SK-N-SH treated with all-trans-retinoic acid at 6 μM for 48 hours (cell line): ENCODE results near the gene LZTR1.

Source experiments
- ATAC-seq: fragments of 200-7000 bp; cut with Tn5 transposase; 3 replicates; pipeline ENCODE4 v1.9.1; 2020; ENCODE audit warnings: mild to moderate bottlenecking, moderate library complexity
- ARNTL ChIP-seq: fragments of 450-650 bp; formaldehyde crosslinking; IDR thresholded peaks from 2 replicates; pipeline ENCODE4 v1.5.0; 2020; ENCODE audit warnings: low read depth, mild to moderate bottlenecking, moderate library complexity, borderline replicate concordance
- BACH2 ChIP-seq: fragments of 250-450 bp; sonication (Bioruptor Pico); IDR thresholded peaks from 2 replicates; pipeline ENCODE4 v1.9.0; 2021; ENCODE audit warnings: mild to moderate bottlenecking, borderline replicate concordance
- CSDC2 ChIP-seq: fragments of 250-450 bp; sonication (Bioruptor Pico); IDR thresholded peaks from 2 replicates; pipeline ENCODE4 v1.5.0; 2020; ENCODE audit warnings: mild to moderate bottlenecking, moderate library complexity
- ESRRG ChIP-seq: fragments of 250-450 bp; sonication (Bioruptor Pico); IDR thresholded peaks from 2 replicates; pipeline ENCODE4 v1.6.1; 2021; ENCODE audit warnings: mild to moderate bottlenecking
- GLIS3 ChIP-seq: fragments of 250-450 bp; sonication (Bioruptor Pico); IDR thresholded peaks from 2 replicates; pipeline ENCODE4 v1.5.0; 2020; ENCODE audit warnings: mild to moderate bottlenecking, moderate library complexity
- OSR1 ChIP-seq: fragments of 250-450 bp; sonication (Bioruptor Pico); IDR thresholded peaks from 2 replicates; pipeline ENCODE4 v1.8.0; 2022; ENCODE audit warnings: moderate library complexity, mild to moderate bottlenecking, inconsistent platforms
- PATZ1 ChIP-seq: fragments of 250-450 bp; sonication (Bioruptor Pico); IDR thresholded peaks from 2 replicates; pipeline ENCODE4 v1.8.0; 2020; ENCODE audit warnings: mild to moderate bottlenecking, moderate library complexity, borderline replicate concordance
- PPARA ChIP-seq: fragments of 250-450 bp; sonication (Bioruptor Pico); IDR thresholded peaks from 2 replicates; pipeline ENCODE4 v1.5.0; 2020; ENCODE audit warnings: mild to moderate bottlenecking, borderline replicate concordance
- RARB ChIP-seq: fragments of 250-450 bp; sonication (Bioruptor Pico); IDR thresholded peaks from 2 replicates; pipeline ENCODE4 v1.8.0; 2021; ENCODE audit warnings: mild to moderate bottlenecking, moderate library complexity
- SNAI2 ChIP-seq: fragments of 250-450 bp; sonication (Bioruptor Pico); IDR thresholded peaks from 2 replicates; pipeline ENCODE4 v1.5.0; 2020; ENCODE audit warnings: mild to moderate bottlenecking, moderate library complexity
- TCF4 ChIP-seq: fragments of 250-450 bp; sonication (Bioruptor Pico); IDR thresholded peaks from 2 replicates; pipeline ENCODE4 v1.8.0; 2021; ENCODE audit warnings: mild to moderate bottlenecking, moderate library complexity, borderline replicate concordance
- TOX ChIP-seq: fragments of 250-450 bp; sonication (Bioruptor Pico); IDR thresholded peaks from 2 replicates; pipeline ENCODE4 v1.8.0; 2021; ENCODE audit warnings: mild to moderate bottlenecking, moderate library complexity, borderline replicate concordance
- TSHZ2 ChIP-seq: fragments of 250-450 bp; sonication (Bioruptor Pico); IDR thresholded peaks from 2 replicates; pipeline ENCODE4 v1.5.0; 2020; ENCODE audit warnings: mild to moderate bottlenecking, moderate library complexity
- ZC3H10 ChIP-seq: fragments of 250-450 bp; sonication (Bioruptor Pico); IDR thresholded peaks from 2 replicates; pipeline ENCODE4 v1.5.1; 2021; ENCODE audit warnings: mild to moderate bottlenecking, moderate library complexity
- ZFP3 ChIP-seq: fragments of 250-450 bp; sonication (Bioruptor Pico); IDR thresholded peaks from 2 replicates; pipeline ENCODE4 v1.5.0; 2020; ENCODE audit warnings: mild to moderate bottlenecking, moderate library complexity
- ZFP30 ChIP-seq: fragments of 450-650 bp; formaldehyde crosslinking; IDR thresholded peaks from 2 replicates; pipeline ENCODE4 v1.5.0; 2022; ENCODE audit warnings: mild to moderate bottlenecking, moderate library complexity
- ZNF565 ChIP-seq: fragments of 450-650 bp; formaldehyde crosslinking; conservative IDR thresholded peaks from 2 replicates; pipeline ENCODE4 v1.5.0; 2020; ENCODE audit warnings: low read depth, mild to moderate bottlenecking, moderate library complexity
- ZNF70 ChIP-seq: fragments of 450-650 bp; formaldehyde crosslinking; IDR thresholded peaks from 2 replicates; pipeline ENCODE4 v1.5.0; 2020; ENCODE audit warnings: mild to moderate bottlenecking, moderate library complexity
- ZNF8 ChIP-seq: fragments of 450-650 bp; formaldehyde crosslinking; IDR thresholded peaks from 2 replicates; pipeline ENCODE4 v1.5.0; 2020; ENCODE audit warnings: mild to moderate bottlenecking, moderate library complexity
- TF ChIP-seq, protein P1 (sequence below): fragments of 250-450 bp; sonication (Bioruptor Pico); IDR thresholded peaks from 2 replicates; pipeline ENCODE4 v1.8.0; 2021; ENCODE audit warnings: low read depth, mild to moderate bottlenecking, moderate library complexity, borderline replicate concordance

LZTR1 gene

DNA sequence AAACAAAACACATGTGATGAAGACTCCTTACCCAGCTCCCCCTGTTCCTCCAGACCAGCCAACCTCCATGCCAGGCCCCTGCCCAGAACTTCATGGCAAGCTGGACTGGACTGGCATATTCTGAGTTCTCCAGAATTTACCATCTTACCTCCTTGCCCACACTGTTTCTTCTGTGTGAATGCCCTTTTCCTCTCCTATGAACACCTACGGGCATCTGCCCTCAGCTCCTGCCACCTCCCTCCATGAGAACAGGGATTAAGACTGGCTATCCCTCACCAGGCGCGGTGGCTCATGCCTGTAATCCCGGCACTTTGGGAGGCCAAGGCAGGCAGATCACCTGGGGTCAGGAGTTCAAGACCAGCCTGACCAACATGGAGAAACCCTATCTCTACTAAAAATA, 21.5 kb upstream of the LZTR1 start:
- ATAC-seq: no peak
- TF ChIP-seq PPARA (no peak), ZFP3 (CRISPR knock-in tag) (no peak), TSHZ2 (CRISPR knock-in tag) (no peak)

- no peak for ATAC-seq
- no peak for TF ChIP-seq ARNTL (CRISPR knock-in tag)
- no peak for TF ChIP-seq SNAI2 (CRISPR knock-in tag)
- no peak for TF ChIP-seq TOX (CRISPR knock-in tag)
- TF ChIP-seq, protein P1, sequence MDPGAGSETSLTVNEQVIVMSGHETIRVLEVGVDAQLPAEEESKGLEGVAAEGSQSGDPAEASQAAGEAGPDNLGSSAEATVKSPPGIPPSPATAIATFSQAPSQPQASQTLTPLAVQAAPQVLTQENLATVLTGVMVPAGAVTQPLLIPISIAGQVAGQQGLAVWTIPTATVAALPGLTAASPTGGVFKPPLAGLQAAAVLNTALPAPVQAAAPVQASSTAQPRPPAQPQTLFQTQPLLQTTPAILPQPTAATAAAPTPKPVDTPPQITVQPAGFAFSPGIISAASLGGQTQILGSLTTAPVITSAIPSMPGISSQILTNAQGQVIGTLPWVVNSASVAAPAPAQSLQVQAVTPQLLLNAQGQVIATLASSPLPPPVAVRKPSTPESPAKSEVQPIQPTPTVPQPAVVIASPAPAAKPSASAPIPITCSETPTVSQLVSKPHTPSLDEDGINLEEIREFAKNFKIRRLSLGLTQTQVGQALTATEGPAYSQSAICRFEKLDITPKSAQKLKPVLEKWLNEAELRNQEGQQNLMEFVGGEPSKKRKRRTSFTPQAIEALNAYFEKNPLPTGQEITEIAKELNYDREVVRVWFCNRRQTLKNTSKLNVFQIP: no peak
- TF ChIP-seq TSHZ2 (CRISPR knock-in tag): no peak
- TF ChIP-seq PATZ1 (CRISPR knock-in tag): no peak
- TF ChIP-seq ZC3H10: no peak
Measured at GRCh38 chr22:20962491-20962945, 19.6 kb upstream of the LZTR1 start.

- TF ChIP-seq SNAI2 (CRISPR knock-in tag): no peak
- no peak for TF ChIP-seq ZNF70
- no peak for TF ChIP-seq PATZ1 (CRISPR knock-in tag)
- TF ChIP-seq TCF4 (CRISPR knock-in tag): no peak
- no peak for TF ChIP-seq RARB (CRISPR knock-in tag)
- TF ChIP-seq GLIS3 (CRISPR knock-in tag): no peak
- TF ChIP-seq PPARA: no peak
- TF ChIP-seq ZNF8 (CRISPR knock-in tag): no peak
- no peak for TF ChIP-seq ZFP30 (CRISPR knock-in tag)
- no peak for TF ChIP-seq ESRRG (CRISPR knock-in tag)
- TF ChIP-seq TOX (CRISPR knock-in tag): no peak
- TF ChIP-seq ZNF565 (CRISPR knock-in tag): no peak
- TF ChIP-seq ZC3H10: no peak
- no peak for TF ChIP-seq CSDC2 (CRISPR knock-in tag)
- TF ChIP-seq BACH2 (CRISPR knock-in tag): no peak
- TF ChIP-seq, protein P1: no peak
- no peak for TF ChIP-seq ZFP3 (CRISPR knock-in tag)
- no peak for TF ChIP-seq OSR1 (CRISPR knock-in tag)
- no peak for ATAC-seq
Measured at GRCh38 chr22:20963201-20964052, 18.7 kb upstream of the LZTR1 start.
